BLaER1 (cell line): Measurements from ENCODE around the gene NAALADL1.
"Not testable (repeated sequence)": the region's sequence is repeated elsewhere in the genome, so short reads cannot be mapped to it uniquely, and the experiment has no call there.

ENCODE experiments used
- H3K27ac ChIP-seq: shearing (Covaris generic); formaldehyde crosslinking; 2 replicates; pipeline ENCODE4 v1.8.1; 2022
- H3K27me3 ChIP-seq: shearing (Covaris generic); formaldehyde crosslinking; 2 replicates; pipeline ENCODE4 v1.8.1; 2022
- H3K36me3 ChIP-seq: shearing (Covaris generic); formaldehyde crosslinking; 2 replicates; pipeline ENCODE4 v1.8.1; 2022
- H3K4me1 ChIP-seq: shearing (Covaris generic); formaldehyde crosslinking; 2 replicates; pipeline ENCODE4 v1.8.1; 2022
- H3K4me2 ChIP-seq: shearing (Covaris generic); formaldehyde crosslinking; 2 replicates; pipeline ENCODE4 v1.8.1; 2022
- H3K4me3 ChIP-seq: shearing (Covaris generic); formaldehyde crosslinking; 2 replicates; pipeline ENCODE4 v1.8.1; 2022
- H3K9ac ChIP-seq: shearing (Covaris generic); formaldehyde crosslinking; 2 replicates; pipeline ENCODE4 v1.8.1; 2022
- H3K9me3 ChIP-seq: shearing (Covaris generic); formaldehyde crosslinking; 2 replicates; pipeline ENCODE4 v1.8.1; 2022
- H4K20me1 ChIP-seq: shearing (Covaris generic); formaldehyde crosslinking; 2 replicates; pipeline ENCODE4 v1.8.1; 2022
- Cebpa-rat ChIP-seq: shearing (Covaris generic); IDR thresholded peaks from 2 replicates; pipeline ENCODE4 v1.8.1; 2022

Gene NAALADL1

DNA sequence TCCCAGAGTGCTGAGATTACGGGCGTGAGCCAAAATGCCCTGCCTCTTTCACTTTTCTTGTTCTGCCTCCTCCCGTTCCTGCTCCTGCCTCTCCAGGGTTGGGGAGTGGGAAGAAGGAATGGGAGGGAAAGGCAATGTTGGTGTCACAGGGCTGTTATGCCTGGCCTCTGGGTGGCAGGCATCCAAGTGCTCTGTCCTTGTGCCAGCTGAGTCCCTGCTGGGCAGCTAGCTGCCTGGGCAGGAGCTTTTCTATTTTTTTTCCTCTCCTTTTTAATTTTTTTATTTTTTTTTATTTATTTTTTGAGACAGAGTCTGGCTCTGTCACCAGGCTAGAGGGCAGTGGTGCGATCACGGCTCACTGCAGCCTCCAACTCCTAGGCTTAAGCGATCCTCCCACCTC lies 21.4 kb downstream of the NAALADL1 start:
- no peak overlapping the region for H3K9ac ChIP-seq
- peaks cover 59% of the 10 kb centered on the region for H3K36me3 ChIP-seq
- peaks cover 34% of the 10 kb centered on the region for H3K4me1 ChIP-seq
- no peaks in the 10 kb centered on the region for H3K27me3 ChIP-seq
- H3K9me3 ChIP-seq, result no peaks in the 10 kb centered on the region
- no peak overlapping the region for H3K4me3 ChIP-seq
- no peak overlapping the region for H3K4me2 ChIP-seq
- peaks cover 7% of the 10 kb centered on the region for H4K20me1 ChIP-seq
- no peak for TF ChIP-seq Cebpa-rat
- no peak overlapping the region for H3K27ac ChIP-seq

- Histone ChIP-seq H3K9ac (no peak overlapping the region; the same call in 1 of the 2 replicates), H3K27ac (no peak overlapping the region), H3K9me3 (no peaks in the 10 kb centered on the region), H4K20me1 (no peaks in the 10 kb centered on the region), H3K27me3 (no peaks in the 10 kb centered on the region), H3K4me3 (no peak overlapping the region), H3K36me3 (peaks cover 66% of the 10 kb centered on the region), H3K4me1 (peaks cover 37% of the 10 kb centered on the region), H3K4me2 (no peak overlapping the region)
- no peak for TF ChIP-seq Cebpa-rat
Observed at GRCh38 chr11:65035579-65035978, 22.8 kb downstream of the NAALADL1 start.

- no peak for TF ChIP-seq Cebpa-rat
Observed at GRCh38 chr11:65034423-65034822, 23.9 kb downstream of the NAALADL1 start.

GRCh38 chr11:65032216-65032615 lies 26.1 kb downstream of the NAALADL1 start:
- Histone ChIP-seq H3K4me3 (no peak overlapping the region), H4K20me1 (no peaks in the 10 kb centered on the region), H3K36me3 (peaks cover 54% of the 10 kb centered on the region), H3K27me3 (no peaks in the 10 kb centered on the region), H3K9me3 (no peaks in the 10 kb centered on the region), H3K9ac (no peak overlapping the region), H3K4me2 (peak overlapping the region; percentile 30), H3K27ac (peak overlapping the region; percentile 19; the same call in 1 of the 2 replicates), H3K4me1 (peaks cover 25% of the 10 kb centered on the region)
- TF ChIP-seq Cebpa-rat, result no peak

More at GRCh38 chr11:65034423-65034822, 23.9 kb downstream of the NAALADL1 start:
- no peak overlapping the region for H3K27ac ChIP-seq
- H4K20me1 ChIP-seq, result no peaks in the 10 kb centered on the region
- peaks cover 26% of the 10 kb centered on the region for H3K4me1 ChIP-seq
- no peak overlapping the region for H3K4me3 ChIP-seq
- no peaks in the 10 kb centered on the region for H3K9me3 ChIP-seq
- peaks cover 66% of the 10 kb centered on the region for H3K36me3 ChIP-seq
- H3K27me3 ChIP-seq, result no peaks in the 10 kb centered on the region
- no peak overlapping the region for H3K9ac ChIP-seq
- H3K4me2 ChIP-seq, result no peak overlapping the region

DNA sequence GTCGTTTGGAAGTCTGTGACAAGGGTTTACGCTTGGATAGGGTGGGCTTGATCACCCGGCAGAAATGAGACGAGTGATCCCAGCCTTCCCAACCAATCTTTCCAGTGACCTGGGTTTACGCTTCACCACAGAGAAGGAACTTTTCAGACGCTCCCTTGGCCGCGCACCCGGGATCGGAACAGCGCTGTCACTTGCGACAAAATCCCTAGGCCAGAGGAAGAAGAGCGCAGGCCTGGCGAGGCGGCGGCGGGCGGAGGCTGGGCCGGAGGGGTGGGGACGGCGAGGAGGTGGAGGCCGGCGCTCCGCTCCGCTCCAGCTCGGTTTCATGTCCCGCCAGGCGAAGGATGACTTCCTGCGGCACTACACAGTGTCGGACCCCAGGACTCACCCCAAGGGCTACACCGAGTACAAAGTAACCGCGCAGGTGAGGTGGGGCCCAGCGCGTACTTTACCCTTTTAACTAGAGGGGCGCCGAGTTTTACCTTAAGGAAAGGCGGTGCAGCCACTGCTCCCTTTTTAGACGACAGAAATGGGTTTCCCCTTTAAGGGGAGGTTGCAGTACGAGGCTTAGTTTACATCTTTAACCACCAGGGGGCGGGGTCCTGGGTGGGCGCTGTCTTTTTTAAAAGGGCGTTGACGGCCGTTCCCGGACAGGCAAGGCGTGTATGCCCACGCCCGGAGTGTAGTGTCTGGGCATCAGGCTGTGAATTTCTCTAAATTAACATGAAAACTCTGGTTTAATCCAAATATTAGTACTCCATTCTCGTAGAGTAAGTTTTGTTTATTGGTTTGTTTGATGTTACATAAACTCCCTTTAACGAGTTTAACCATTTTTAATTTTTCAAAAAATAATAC lies 30.9 kb downstream of the NAALADL1 start, which contains the start of gene SNX15:
TSS of gene SNX15 (plus strand) at position 227 of the 855 bp plus-strand sequence. CDS start at position 326, 99 bp downstream.
- Histone ChIP-seq H3K27ac (peak within 1 kb of the TSS; percentile 86), H3K27me3 (no peaks in the 10 kb centered on the region), H3K9ac (peak within 1 kb of the TSS; percentile 76), H3K4me1 (peaks cover 31% of the 10 kb centered on the region), H3K9me3 (no peaks in the 10 kb centered on the region), H4K20me1 (no peaks in the 10 kb centered on the region), H3K4me3 (peak within 1 kb of the TSS; percentile 70), H3K4me2 (peak within 1 kb of the TSS; percentile 75), H3K36me3 (peaks cover 13% of the 10 kb centered on the region; the same call in 1 of the 2 replicates)
- no peak for TF ChIP-seq Cebpa-rat

DNA sequence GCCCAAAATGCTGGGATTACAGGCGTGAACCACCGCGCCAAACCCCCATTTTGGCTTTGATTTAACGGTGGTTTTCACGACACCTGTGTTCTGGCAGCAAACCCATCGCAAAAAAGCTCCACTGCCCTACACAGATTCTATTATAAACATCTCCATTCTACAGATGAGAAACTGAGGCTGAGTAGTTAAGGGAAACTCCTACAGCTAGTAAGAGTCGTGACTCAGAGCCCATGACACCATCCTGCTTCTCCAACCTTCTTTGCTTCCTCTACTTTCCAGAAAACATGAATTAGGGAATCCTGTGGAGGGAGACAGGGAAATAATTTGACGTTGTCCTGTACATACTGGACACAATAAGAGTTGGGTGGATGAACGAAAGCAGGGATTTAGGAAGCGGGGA lies 31.5 kb downstream of the NAALADL1 start:
- no peak overlapping the region for H3K9ac ChIP-seq
- peak overlapping the region; percentile 75 for H3K4me2 ChIP-seq
- no peak overlapping the region for H3K27ac ChIP-seq
- peaks cover 25% of the 10 kb centered on the region for H3K4me1 ChIP-seq
- no peaks in the 10 kb centered on the region for H3K27me3 ChIP-seq
- H3K9me3 ChIP-seq, result no peaks in the 10 kb centered on the region
- no peaks in the 10 kb centered on the region for H4K20me1 ChIP-seq
- TF ChIP-seq Cebpa-rat, result no peak
- H3K36me3 ChIP-seq, result peaks cover 13% of the 10 kb centered on the region
- peak overlapping the region; percentile 70 for H3K4me3 ChIP-seq

DNA sequence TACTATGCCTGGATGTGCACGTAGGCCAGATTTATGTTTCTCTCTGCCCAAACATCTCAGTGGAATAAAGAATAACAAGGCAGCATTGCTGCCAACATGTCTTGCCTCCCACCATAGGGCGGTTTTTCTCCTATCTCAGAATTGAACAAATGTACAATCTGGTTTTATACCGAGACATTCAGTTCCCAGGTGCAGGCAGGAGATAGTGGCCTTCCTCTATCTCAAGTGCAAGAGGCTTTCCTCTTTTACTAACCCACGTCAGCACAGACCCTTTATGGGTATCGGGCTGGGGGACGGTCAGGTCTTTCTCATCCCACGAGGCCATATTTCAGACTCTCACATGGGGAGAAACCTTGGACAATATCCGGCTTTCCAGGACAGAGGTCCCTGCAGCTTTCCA lies 34.9 kb downstream of the NAALADL1 start:
- Histone ChIP-seq H3K36me3 (peaks cover 40% of the 10 kb centered on the region), H3K4me1 (peaks cover 14% of the 10 kb centered on the region)
- H3K27me3 ChIP-seq, H3K27ac ChIP-seq, H4K20me1 ChIP-seq, H3K9ac ChIP-seq, H3K4me3 ChIP-seq, H3K4me2 ChIP-seq, H3K9me3 ChIP-seq: not testable (repeated sequence)

GRCh38 chr11:65021509-65021908 lies 36.8 kb downstream of the NAALADL1 start:
- Histone ChIP-seq H3K27ac (no peak overlapping the region), H3K9ac (0 out of 2 replicates have a peak overlapping the region, but pooled peaks have one; percentile 10), H3K4me3 (no peak overlapping the region), H3K27me3 (no peaks in the 10 kb centered on the region), H4K20me1 (no peaks in the 10 kb centered on the region; the same call in 1 of the 2 replicates), H3K36me3 (peaks cover 53% of the 10 kb centered on the region), H3K4me2 (no peak overlapping the region), H3K9me3 (no peaks in the 10 kb centered on the region), H3K4me1 (peaks cover 13% of the 10 kb centered on the region)
- TF ChIP-seq Cebpa-rat, result no peak

GRCh38 chr11:65021003-65021402 lies 37.4 kb downstream of the NAALADL1 start:
- no peak overlapping the region for H3K4me3 ChIP-seq
- no peak overlapping the region for H3K4me2 ChIP-seq
- no peaks in the 10 kb centered on the region for H3K9me3 ChIP-seq
- H3K36me3 ChIP-seq, result peaks cover 53% of the 10 kb centered on the region
- H3K27me3 ChIP-seq, result no peaks in the 10 kb centered on the region
- H4K20me1 ChIP-seq, result no peaks in the 10 kb centered on the region; the same call in 1 of the 2 replicates
- H3K27ac ChIP-seq, result no peak overlapping the region
- H3K4me1 ChIP-seq, result peaks cover 18% of the 10 kb centered on the region
- no peak overlapping the region for H3K9ac ChIP-seq
- TF ChIP-seq Cebpa-rat, result no peak

- H4K20me1 ChIP-seq, result no peaks in the 10 kb centered on the region; the same call in 1 of the 2 replicates
- no peak overlapping the region for H3K4me2 ChIP-seq
- no peaks in the 10 kb centered on the region for H3K27me3 ChIP-seq
- no peak overlapping the region for H3K4me3 ChIP-seq
- H3K4me1 ChIP-seq, result peaks cover 30% of the 10 kb centered on the region
- no peak overlapping the region for H3K27ac ChIP-seq
- TF ChIP-seq Cebpa-rat, result no peak
- H3K36me3 ChIP-seq, result peaks cover 53% of the 10 kb centered on the region
- H3K9me3 ChIP-seq, result no peaks in the 10 kb centered on the region
- no peak overlapping the region for H3K9ac ChIP-seq
Observed at GRCh38 chr11:65019824-65020223, 38.5 kb downstream of the NAALADL1 start.
